KMS-11 (cell line): ENCODE measurements around the gene PTAR1.

Experiments
- H2AFZ ChIP-seq: fragments of 200-600 bp; sonication (generic); 2 replicates; pipeline ENCODE4 v1.6.1; 2016; ENCODE audit warnings: antibody characterized with exemption, mixed run types, low read depth
- H3K27ac ChIP-seq: fragments of 200-600 bp; sonication (generic); 2 replicates; pipeline ENCODE4 v1.6.1; 2016; ENCODE audit warnings: mild to moderate bottlenecking, mixed run types
- H3K27me3 ChIP-seq: fragments of 200-600 bp; sonication (generic); 2 replicates; pipeline ENCODE4 v1.6.1; 2017; ENCODE audit warnings: mild to moderate bottlenecking, low read depth, mixed run types, moderate library complexity; ENCODE audit not compliant: insufficient read depth
- H3K36me3 ChIP-seq: fragments of 200-600 bp; sonication (generic); 2 replicates; pipeline ENCODE4 v1.6.1; 2017; ENCODE audit warnings: mild to moderate bottlenecking, mixed run types; ENCODE audit not compliant: insufficient read depth
- H3K4me1 ChIP-seq: fragments of 200-600 bp; sonication (generic); 2 replicates; pipeline ENCODE4 v1.6.1; 2016; ENCODE audit warnings: mild to moderate bottlenecking, low read depth, mixed run types; ENCODE audit not compliant: poor library complexity, severe bottlenecking
- H3K4me2 ChIP-seq: fragments of 200-600 bp; sonication (generic); 2 replicates; pipeline ENCODE4 v1.7.0; 2016; ENCODE audit warnings: mild to moderate bottlenecking, mixed run types
- H3K4me3 ChIP-seq: fragments of 200-600 bp; sonication (generic); IDR thresholded peaks from 2 replicates; pipeline ENCODE4 v1.6.1; 2017; ENCODE audit warnings: low read depth, low read length, mixed read lengths; ENCODE audit not compliant: insufficient read depth
- H3K79me2 ChIP-seq: fragments of 200-600 bp; sonication (generic); 2 replicates; pipeline ENCODE4 v1.6.1; 2016; ENCODE audit warnings: low read depth, mixed run types; ENCODE audit not compliant: insufficient read depth
- H3K9ac ChIP-seq: fragments of 200-600 bp; sonication (generic); 2 replicates; pipeline ENCODE4 v1.6.1; 2016; ENCODE audit warnings: mild to moderate bottlenecking, mixed run types
- H4K20me1 ChIP-seq: fragments of 200-600 bp; sonication (generic); 2 replicates; pipeline ENCODE4 v1.6.1; 2016; ENCODE audit warnings: mild to moderate bottlenecking, mixed run types; ENCODE audit not compliant: insufficient read depth
- CTCF ChIP-seq: fragments of 200-600 bp; sonication (generic); conservative IDR thresholded peaks from 2 replicates; pipeline ENCODE4 v1.6.1; 2017; ENCODE audit warnings: low read depth, mild to moderate bottlenecking, antibody characterized with exemption, low read length, moderate library complexity, mixed read lengths

The PTAR1 gene

GRCh38 chr9:69671311-69671878 lies 88.4 kb downstream of the PTAR1 start:
- H3K9ac ChIP-seq: no peak overlapping the region
- 0 out of 2 replicates have a peak overlapping the region, but pooled peaks have one; percentile 41 for H3K4me2 ChIP-seq
- no peaks in the 10 kb centered on the region for H3K36me3 ChIP-seq
- no peak overlapping the region for H3K4me3 ChIP-seq
- peaks cover 8% of the 10 kb centered on the region for H3K4me1 ChIP-seq
- H2AFZ ChIP-seq: peak overlapping the region; percentile 31; the same call in 1 of the 2 replicates
- no peaks in the 10 kb centered on the region for H3K79me2 ChIP-seq
- TF ChIP-seq CTCF: no peak
- H3K27ac ChIP-seq: no peak overlapping the region
- H4K20me1 ChIP-seq: no peaks in the 10 kb centered on the region
- no peaks in the 10 kb centered on the region for H3K27me3 ChIP-seq

DNA sequence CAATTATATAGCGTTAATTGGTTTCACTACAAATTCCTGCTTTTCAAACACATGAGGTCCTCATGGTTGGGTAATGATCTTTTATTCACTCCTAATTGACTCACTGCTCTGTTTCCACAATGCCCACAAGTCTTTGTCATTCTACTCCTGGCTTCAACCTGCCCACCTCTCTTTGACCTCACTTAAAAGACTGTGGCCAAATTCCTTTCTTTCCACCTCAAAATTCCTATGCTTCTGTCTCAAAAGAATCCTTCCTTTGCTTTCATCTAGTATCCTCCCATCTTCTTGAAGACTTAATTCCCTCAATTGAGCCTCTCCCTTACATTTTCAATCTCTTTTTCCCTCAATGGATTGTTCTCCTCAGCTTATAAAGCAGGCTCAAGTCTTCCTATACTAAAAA lies 92.5 kb downstream of the PTAR1 start:
- no peak overlapping the region for H3K27ac ChIP-seq
- H3K9ac ChIP-seq: no peak overlapping the region
- H2AFZ ChIP-seq: no peak overlapping the region
- no peaks in the 10 kb centered on the region for H4K20me1 ChIP-seq
- no peaks in the 10 kb centered on the region for H3K27me3 ChIP-seq
- TF ChIP-seq CTCF: no peak
- no peak overlapping the region for H3K4me2 ChIP-seq
- no peak overlapping the region for H3K4me3 ChIP-seq
- no peaks in the 10 kb centered on the region for H3K36me3 ChIP-seq
- H3K4me1 ChIP-seq: no peaks in the 10 kb centered on the region
- H3K79me2 ChIP-seq: no peaks in the 10 kb centered on the region

- TF ChIP-seq CTCF: no peak
- no peak overlapping the region for H2AFZ ChIP-seq
- H4K20me1 ChIP-seq: no peaks in the 10 kb centered on the region
- no peak overlapping the region for H3K9ac ChIP-seq
- no peak overlapping the region for H3K4me3 ChIP-seq
- no peaks in the 10 kb centered on the region for H3K4me1 ChIP-seq
- H3K4me2 ChIP-seq: no peak overlapping the region
- H3K36me3 ChIP-seq: no peaks in the 10 kb centered on the region
- no peaks in the 10 kb centered on the region for H3K79me2 ChIP-seq
- H3K27me3 ChIP-seq: no peaks in the 10 kb centered on the region
- no peak overlapping the region for H3K27ac ChIP-seq
Measured at GRCh38 chr9:69660304-69660703, 99.5 kb downstream of the PTAR1 start.
